Stimulated activated naive CD8-positive, alpha-beta T cell treated with anti-CD3 and anti-CD28 coated beads, Interleukin-15, Interleukin-2, amounts not matched to agents 100 ng/mL and 50 ng/mL, for 24 hours (primary cell): ENCODE results near the gene BTBD9.
A peak's percentile ranks its signal among the peaks of the same experiment; 100 is the strongest.
"Not testable (repeated sequence)": the region's sequence is repeated elsewhere in the genome, so short reads cannot be mapped to it uniquely, and the experiment has no call there.

ENCODE experiments used
- H3K27ac Mint-ChIP-seq: one replicate; pipeline ENCODE4 v1.8.0; 2021; ENCODE audit warnings: mild to moderate bottlenecking, mixed read lengths
- H3K27me3 Mint-ChIP-seq: one replicate; pipeline ENCODE4 v1.8.0; 2021; ENCODE audit warnings: mixed read lengths
- H3K36me3 Mint-ChIP-seq: one replicate; pipeline ENCODE4 v1.8.0; 2021; ENCODE audit warnings: low read depth, mixed read lengths
- H3K4me1 Mint-ChIP-seq: one replicate; pipeline ENCODE4 v1.8.0; 2021; ENCODE audit warnings: low read depth, mixed read lengths
- H3K4me3 Mint-ChIP-seq: one replicate; pipeline ENCODE4 v1.8.0; 2021; ENCODE audit warnings: mild to moderate bottlenecking, mixed read lengths
- H3K9me3 Mint-ChIP-seq: one replicate; pipeline ENCODE4 v1.8.0; 2021; ENCODE audit warnings: mixed read lengths

Gene BTBD9

DNA sequence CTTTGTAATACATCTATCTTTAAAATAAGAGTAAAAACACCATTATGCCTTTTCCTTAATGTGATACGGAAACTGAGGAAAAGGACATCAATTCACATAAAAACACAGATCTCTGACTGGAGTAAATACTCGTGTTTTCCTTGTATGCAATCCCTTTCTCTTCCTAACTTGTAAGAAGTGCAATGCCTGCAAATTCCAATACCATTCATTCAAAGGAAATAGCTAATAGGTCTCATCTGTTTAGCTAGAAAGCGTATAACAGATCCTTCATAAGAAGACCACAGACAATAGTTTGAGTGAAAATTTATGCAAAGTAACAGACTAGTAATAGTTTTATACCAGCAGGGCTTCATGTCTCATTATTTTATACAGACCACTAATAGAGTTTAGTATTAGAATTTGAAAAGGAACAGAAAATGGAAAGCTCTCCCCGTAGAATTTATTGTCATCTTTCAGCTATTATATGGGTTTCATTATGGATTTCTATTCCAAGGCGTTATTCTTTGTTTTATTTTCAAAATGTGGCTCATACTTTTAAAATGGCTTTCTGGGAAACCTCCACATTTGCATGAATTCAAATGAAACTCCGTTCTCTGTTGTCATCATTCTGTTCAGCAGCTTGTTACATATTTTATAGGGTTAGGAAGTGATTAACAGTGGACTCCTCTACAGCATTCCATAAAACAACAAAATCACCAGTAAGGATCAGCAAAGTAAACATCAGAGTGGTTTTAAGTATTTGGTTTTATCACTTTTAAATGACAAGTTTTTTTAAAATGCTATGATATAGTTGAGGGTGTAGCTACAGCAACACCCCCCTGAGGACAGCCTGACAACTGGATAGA lies 186.7 kb downstream of the BTBD9 start:
- no peaks in the 10 kb centered on the region for H3K9me3 Mint-ChIP-seq
- no peak overlapping the region for H3K4me3 Mint-ChIP-seq
- H3K4me1 Mint-ChIP-seq: no peaks in the 10 kb centered on the region
- H3K27ac Mint-ChIP-seq: no peak overlapping the region
- peaks cover 6% of the 10 kb centered on the region for H3K36me3 Mint-ChIP-seq
- H3K27me3 Mint-ChIP-seq: no peaks in the 10 kb centered on the region

DNA sequence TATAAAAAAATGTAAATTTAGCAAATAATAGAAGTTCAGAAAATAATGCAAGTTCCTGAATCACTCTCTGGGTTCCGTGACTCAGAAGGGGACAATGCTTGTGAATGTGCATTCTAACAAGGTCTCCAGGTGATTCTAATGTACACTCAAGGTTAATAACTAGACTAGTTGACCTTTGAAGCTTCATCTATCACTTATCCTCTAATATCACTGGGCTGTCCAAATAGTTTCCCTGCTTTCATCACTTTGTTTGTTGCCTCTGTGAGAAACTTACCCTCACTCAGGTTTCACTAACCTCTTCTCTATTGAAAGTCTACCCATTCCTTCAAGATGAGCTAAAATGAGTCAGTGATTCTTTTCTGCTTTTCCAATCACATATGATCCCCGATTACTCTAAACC lies 189.0 kb downstream of the BTBD9 start:
- Mint-ChIP-seq H3K27me3 (no peaks in the 10 kb centered on the region), H3K4me1 (no peaks in the 10 kb centered on the region), H3K36me3 (peaks cover 6% of the 10 kb centered on the region), H3K4me3 (no peak overlapping the region), H3K9me3 (no peaks in the 10 kb centered on the region), H3K27ac (no peak overlapping the region)

DNA sequence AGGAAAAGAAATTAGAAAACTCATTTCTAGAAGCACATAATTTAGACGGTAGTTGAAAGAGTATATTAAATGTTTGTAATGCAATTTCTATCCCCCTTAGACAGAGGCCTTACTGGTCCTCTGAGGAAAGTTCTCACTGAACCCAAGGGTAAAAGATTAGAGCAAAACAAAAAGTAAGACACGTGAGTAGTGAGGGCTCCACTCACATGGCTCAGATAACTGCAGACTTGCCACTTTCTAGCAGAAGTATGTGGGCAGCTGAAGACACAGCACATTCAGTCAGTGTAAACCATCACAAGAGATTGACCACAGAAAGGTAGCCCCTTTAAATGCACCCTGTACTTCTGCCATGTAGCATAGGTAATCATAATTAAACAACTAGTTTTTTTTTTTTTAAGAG lies 193.8 kb downstream of the BTBD9 start:
- Mint-ChIP-seq H3K4me3 (no peak overlapping the region), H3K4me1 (peaks cover 16% of the 10 kb centered on the region), H3K27ac (no peak overlapping the region), H3K9me3 (no peaks in the 10 kb centered on the region), H3K27me3 (no peaks in the 10 kb centered on the region), H3K36me3 (peaks cover 6% of the 10 kb centered on the region)

DNA sequence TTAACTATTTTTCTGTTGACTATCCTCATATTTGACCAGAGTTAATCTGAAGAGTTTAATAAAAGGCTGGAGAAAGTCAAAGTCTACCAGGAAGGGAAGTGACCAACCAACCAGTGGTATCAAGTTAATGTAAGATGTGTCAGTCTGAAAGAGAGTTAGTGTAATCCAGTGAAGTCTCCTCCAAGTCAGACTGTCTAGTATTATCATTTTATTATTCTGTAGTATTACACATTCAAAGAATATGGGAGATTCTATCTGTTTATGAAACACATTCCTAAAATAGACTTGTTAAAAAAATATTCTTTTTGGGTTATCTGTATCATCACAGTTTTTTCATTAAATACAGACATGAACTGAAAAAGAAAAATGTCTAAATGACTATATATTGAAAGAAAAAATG lies 194.4 kb downstream of the BTBD9 start:
- peaks cover 5% of the 10 kb centered on the region for H3K36me3 Mint-ChIP-seq
- no peak overlapping the region for H3K4me3 Mint-ChIP-seq
- peaks cover 16% of the 10 kb centered on the region for H3K4me1 Mint-ChIP-seq
- H3K27ac Mint-ChIP-seq: no peak overlapping the region
- no peaks in the 10 kb centered on the region for H3K9me3 Mint-ChIP-seq
- no peaks in the 10 kb centered on the region for H3K27me3 Mint-ChIP-seq

DNA sequence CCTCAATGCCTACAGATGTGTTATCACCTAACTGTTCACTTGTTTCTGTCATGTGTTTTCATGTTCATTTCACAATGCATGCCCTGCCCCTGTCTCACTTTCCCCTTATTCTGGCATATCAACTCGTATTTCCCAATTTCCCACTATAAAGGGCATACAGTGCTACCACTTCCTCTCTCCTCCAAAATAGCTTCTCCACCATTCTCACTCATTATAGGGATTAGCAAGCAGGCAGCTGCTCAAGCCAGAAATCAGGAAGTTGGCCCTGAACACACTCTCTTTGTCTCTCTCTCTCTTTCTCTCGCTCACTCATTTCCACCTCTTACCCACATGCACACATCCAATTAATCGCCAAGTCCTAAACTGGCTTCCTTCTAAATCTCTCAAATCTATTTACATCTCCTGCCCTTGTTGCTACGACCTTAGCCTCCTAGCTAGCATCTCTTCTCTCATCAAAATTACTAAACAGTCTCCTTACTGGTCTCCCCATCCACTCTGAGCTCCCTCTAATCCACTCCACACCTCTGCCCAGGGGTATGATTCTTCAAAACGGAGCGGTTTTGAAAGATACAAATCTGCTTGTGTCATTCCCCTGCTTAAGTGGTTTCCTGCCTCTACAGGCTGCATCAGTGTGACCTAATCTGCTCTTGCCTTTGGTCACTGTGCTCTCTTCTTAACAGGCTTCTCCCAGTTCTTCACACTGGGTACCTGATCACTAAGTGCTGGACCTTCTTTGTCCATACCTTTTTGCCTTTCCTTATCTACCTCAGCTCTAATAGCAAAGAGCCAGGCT lies 196.2 kb downstream of the BTBD9 start:
- no peaks in the 10 kb centered on the region for H3K36me3 Mint-ChIP-seq
- H3K27ac Mint-ChIP-seq: peak overlapping the region; percentile 2
- no peaks in the 10 kb centered on the region for H3K9me3 Mint-ChIP-seq
- peaks cover 16% of the 10 kb centered on the region for H3K4me1 Mint-ChIP-seq
- no peak overlapping the region for H3K4me3 Mint-ChIP-seq
- H3K27me3 Mint-ChIP-seq: no peaks in the 10 kb centered on the region

DNA sequence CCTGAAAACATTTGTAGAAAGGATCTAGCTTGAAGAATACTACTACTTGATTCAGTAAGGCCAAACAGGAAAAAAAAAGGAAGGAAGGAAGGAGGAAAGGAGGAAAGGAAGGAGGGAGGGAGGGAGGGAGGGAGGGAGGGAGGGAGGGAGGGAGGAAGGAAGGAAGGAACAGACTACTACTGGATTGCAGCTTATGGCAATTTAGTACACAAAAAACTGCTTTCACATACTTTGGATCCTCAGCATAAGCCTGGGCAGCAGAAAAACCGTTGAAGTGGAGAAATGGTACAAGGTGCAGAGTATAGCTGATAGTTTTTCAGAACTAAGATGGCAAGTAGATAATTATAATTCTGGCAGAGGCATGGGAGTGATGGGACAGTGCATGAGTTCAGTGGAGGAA lies 201.6 kb downstream of the BTBD9 start:
- H3K27ac Mint-ChIP-seq: no peak overlapping the region
- peaks cover 25% of the 10 kb centered on the region for H3K4me1 Mint-ChIP-seq
- H3K36me3 Mint-ChIP-seq: peaks cover 15% of the 10 kb centered on the region
- no peak overlapping the region for H3K4me3 Mint-ChIP-seq
- peaks cover 4% of the 10 kb centered on the region for H3K9me3 Mint-ChIP-seq
- H3K27me3 Mint-ChIP-seq: no peaks in the 10 kb centered on the region

DNA sequence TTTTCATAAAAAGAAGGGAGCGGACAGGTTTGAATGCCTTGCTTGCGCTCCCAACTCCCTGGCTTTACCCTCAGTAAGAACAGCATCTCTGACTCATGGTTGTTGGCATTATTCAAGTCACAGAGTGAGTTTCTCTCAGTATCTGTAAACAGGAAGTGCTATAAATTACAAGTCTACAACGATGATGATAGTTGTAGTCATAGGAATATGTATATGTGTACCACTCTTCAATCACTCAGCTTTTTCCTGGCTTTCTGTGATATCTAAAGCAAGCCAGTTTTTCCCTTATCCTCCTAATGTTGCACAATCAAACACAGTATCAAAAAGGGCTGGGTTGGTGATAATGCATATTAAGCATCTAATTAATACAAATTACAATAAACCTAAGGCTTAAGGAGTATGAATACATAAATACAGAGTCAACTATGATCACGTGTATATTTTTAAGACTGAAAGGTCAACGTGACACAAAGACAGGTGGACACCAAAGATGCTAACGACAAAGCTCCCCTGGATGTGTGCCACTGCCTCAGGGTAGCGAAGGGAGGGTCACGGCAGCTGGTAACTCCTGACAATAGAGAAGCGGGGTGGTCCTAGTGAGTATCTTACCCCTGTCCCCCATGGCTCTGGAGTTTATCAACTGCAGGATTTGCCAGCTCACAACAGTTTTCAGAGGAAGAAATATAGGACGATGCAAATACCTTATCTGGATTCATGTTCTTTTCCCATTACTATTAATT lies 202.8 kb downstream of the BTBD9 start:
- H3K9me3 Mint-ChIP-seq: peaks cover 8% of the 10 kb centered on the region
- H3K27ac Mint-ChIP-seq: no peak overlapping the region

DNA sequence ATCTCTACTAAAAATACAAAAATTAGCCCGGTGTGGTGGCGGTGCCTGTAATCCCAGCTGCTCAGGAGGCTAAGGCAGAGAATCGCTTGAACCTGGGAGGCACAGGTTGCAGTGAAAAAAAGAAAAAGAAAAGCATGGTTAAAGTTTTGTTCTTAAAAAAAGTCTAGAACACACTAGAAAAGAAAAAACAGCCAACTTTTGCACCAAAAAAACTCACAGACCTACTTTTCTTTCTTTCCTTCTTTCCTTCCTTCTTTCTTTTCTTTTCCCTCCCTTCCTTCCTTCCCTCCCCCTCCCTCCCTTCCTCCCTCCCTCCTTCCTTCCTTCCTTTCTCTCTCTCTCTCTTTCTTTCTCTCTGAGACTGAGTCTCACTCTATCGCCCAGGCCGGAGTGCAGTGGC lies 204.4 kb downstream of the BTBD9 start:
- H3K27me3 Mint-ChIP-seq: no peaks in the 10 kb centered on the region
- peaks cover 39% of the 10 kb centered on the region for H3K4me1 Mint-ChIP-seq
- no peak overlapping the region for H3K4me3 Mint-ChIP-seq
- peaks cover 8% of the 10 kb centered on the region for H3K9me3 Mint-ChIP-seq
- peaks cover 22% of the 10 kb centered on the region for H3K36me3 Mint-ChIP-seq
- H3K27ac Mint-ChIP-seq: no peak overlapping the region

More for the DNA sequence above, 202.8 kb downstream of the BTBD9 start:
- Mint-ChIP-seq H3K27me3 (no peaks in the 10 kb centered on the region), H3K4me1 (peaks cover 37% of the 10 kb centered on the region), H3K4me3 (no peak overlapping the region), H3K36me3 (peaks cover 16% of the 10 kb centered on the region)

DNA sequence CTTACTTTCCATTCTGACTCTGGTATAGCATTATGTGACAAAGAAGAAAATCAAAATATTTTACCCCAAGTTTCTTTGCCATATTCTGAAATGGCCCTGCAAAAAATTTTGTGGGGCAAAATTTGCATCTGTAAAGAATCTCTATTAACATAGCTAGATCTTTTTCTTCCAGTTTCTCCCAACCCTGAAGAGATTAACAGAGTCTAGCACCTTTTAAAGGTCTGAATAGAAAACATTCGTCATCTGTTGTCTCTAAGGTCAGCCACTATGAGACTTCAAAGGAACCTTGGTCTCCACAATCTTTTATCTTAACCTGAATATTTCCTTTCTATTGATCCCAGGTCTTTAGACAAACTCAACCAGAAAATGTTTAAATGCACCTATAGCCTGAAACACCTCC lies 205.7 kb downstream of the BTBD9 start:
- peak overlapping the region; percentile 17 for H3K27ac Mint-ChIP-seq
- H3K4me3 Mint-ChIP-seq: no peak overlapping the region
- H3K27me3 Mint-ChIP-seq: no peaks in the 10 kb centered on the region
- H3K36me3 Mint-ChIP-seq: peaks cover 28% of the 10 kb centered on the region
- peaks cover 39% of the 10 kb centered on the region for H3K4me1 Mint-ChIP-seq
- H3K9me3 Mint-ChIP-seq: peaks cover 8% of the 10 kb centered on the region

DNA sequence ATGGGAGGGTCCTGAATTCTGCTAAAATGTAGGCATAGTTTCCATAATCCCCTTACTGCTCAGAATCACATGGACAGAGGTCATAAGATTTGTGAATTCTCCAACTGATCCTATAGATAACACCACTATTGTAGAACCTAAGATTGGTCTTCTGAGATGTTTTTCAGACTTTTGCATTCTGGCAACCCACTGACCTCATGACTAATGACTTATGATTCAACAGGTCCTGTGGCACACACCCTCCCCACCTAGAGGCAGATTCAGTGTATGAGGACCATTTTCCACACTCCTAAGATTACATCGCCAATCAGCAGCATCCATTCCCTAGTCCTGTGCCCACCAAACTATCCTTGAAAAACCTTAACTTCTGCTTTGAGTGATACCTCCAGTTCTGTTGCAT lies 207.2 kb downstream of the BTBD9 start:
- H3K9me3 Mint-ChIP-seq: peaks cover 8% of the 10 kb centered on the region
- H3K27me3 Mint-ChIP-seq: no peaks in the 10 kb centered on the region
- no peak overlapping the region for H3K4me3 Mint-ChIP-seq
- peaks cover 45% of the 10 kb centered on the region for H3K4me1 Mint-ChIP-seq
- H3K36me3 Mint-ChIP-seq: peaks cover 28% of the 10 kb centered on the region
- H3K27ac Mint-ChIP-seq: peak overlapping the region; percentile 16

DNA sequence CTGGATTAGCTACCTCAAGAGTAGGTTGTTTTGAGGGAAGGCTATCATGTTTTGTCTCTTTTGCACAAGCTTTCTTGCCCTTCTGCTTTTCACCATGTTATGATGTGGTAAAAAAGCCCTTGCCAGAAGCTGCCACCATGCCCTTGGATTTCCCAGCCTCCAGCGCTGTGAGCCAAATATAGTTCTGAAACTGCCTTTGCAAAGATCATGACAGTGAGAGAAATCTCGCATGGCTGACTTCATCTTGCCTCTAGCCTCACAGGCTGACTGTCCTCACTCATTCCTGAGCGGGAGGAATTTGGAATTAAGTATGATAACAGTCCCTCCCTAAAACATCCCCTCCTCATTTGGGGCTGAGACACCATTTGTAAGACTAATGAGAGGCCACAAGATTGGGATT lies 207.7 kb downstream of the BTBD9 start:
- no peaks in the 10 kb centered on the region for H3K27me3 Mint-ChIP-seq
- H3K9me3 Mint-ChIP-seq: peaks cover 8% of the 10 kb centered on the region
- H3K4me3 Mint-ChIP-seq: no peak overlapping the region
- peaks cover 28% of the 10 kb centered on the region for H3K36me3 Mint-ChIP-seq
- H3K4me1 Mint-ChIP-seq: peaks cover 46% of the 10 kb centered on the region
- H3K27ac Mint-ChIP-seq: peak overlapping the region; percentile 15

DNA sequence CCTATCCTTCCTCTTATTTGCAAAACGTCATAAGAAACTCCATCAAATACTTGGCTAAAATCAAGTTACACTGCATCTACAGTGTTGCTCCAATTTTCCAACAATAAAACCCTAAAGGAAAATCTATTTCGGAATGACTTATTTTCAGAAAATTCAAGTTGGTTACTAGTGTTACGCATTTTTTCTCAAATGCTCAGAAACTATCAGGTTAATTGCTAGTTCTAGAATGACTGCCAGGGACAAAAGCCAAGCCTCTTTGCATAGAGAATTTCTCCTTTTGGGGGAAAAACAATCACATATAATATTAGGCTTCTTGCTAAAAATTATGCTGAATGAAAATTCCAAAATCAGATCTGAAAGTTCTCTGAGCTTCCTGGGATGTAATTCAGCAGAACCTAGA lies 210.2 kb downstream of the BTBD9 start:
- peaks cover 8% of the 10 kb centered on the region for H3K9me3 Mint-ChIP-seq
- no peak overlapping the region for H3K27ac Mint-ChIP-seq
- peaks cover 26% of the 10 kb centered on the region for H3K36me3 Mint-ChIP-seq
- H3K4me1 Mint-ChIP-seq: peaks cover 35% of the 10 kb centered on the region
- H3K27me3 Mint-ChIP-seq: no peaks in the 10 kb centered on the region
- H3K4me3 Mint-ChIP-seq: no peak overlapping the region

DNA sequence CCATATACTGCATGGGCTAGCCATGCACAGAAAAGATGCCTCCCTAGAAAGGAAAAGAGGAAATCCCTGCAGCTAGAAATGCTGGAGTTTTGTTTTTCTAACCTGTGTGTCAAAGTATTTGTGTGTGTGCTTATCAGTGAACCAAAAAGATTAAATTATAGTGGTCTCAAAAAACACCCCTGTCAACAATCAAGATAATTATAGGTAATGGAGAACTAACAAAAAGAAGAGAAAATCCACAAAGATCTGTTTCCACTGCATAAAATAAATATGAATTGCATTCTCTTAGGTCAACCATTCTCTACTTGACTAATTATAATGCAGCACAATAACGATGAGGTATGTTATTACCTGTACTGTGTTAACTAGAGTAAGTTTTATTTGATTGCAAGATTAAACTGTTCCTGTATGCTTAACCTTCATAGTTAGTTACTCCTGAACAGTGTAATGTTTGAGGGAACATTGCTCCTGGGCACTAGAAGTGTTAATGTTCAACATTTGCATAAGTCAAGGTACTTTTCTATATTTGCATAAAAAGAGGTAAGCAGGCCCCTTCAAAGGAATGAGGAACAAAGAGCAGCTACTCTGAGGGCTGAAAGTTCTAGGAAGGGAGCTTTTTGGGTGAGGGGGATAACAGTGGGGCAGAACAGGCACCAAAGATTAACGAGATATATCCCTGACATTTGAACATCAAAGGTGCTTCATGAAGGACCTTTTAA lies 212.1 kb downstream of the BTBD9 start:
- no peak overlapping the region for H3K4me3 Mint-ChIP-seq
- H3K4me1 Mint-ChIP-seq: peaks cover 16% of the 10 kb centered on the region
- peaks cover 2% of the 10 kb centered on the region for H3K9me3 Mint-ChIP-seq
- H3K36me3 Mint-ChIP-seq: peaks cover 12% of the 10 kb centered on the region
- H3K27me3 Mint-ChIP-seq: no peaks in the 10 kb centered on the region
- no peak overlapping the region for H3K27ac Mint-ChIP-seq

DNA sequence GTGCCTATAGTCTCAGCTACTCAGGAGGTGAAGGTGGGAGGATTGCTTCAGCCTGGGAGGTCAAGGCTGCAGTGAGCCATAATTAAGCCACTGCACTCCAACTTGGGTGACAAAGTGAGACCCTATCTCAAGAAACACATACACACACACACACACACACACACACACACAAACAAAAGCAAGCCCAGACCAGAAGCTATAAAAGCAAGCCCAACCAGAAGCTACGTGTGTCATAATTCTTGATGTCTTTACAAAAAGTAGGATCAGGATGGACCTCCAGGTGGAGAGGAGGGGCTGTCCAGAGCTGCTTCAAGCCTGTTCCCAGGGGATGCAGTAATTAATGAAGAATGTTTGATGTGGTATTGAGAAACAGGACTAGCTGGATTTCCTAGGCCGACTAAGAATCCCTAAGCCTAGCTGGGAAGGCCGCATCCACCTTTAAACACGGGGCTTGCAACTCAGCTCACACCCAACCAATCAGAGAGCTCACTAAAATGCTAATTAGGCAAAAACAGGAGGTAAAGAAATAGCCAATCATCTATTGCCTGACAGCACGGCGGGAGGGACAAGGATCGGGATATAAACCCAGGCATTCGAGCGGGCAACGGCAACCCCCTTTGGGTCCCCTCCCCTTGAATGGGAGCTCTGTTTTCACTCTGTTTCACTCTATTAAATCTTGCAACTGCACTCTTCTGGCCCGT lies 213.8 kb downstream of the BTBD9 start:
- not testable (repeated sequence) for H3K4me3 Mint-ChIP-seq, H3K27ac Mint-ChIP-seq, H3K36me3 Mint-ChIP-seq, H3K4me1 Mint-ChIP-seq, H3K27me3 Mint-ChIP-seq, H3K9me3 Mint-ChIP-seq
